HG02884 (cell line): ENCODE measurements around the gene MAU2.

ENCODE experiments used
- ATAC-seq: cut with Tn5 transposase; IDR thresholded peaks from one replicate; pipeline ENCODE4 v1.9.1; 2021; ENCODE audit warnings: mild to moderate bottlenecking, moderate library complexity; ENCODE audit not compliant: unreplicated experiment

MAU2 gene, protein sequence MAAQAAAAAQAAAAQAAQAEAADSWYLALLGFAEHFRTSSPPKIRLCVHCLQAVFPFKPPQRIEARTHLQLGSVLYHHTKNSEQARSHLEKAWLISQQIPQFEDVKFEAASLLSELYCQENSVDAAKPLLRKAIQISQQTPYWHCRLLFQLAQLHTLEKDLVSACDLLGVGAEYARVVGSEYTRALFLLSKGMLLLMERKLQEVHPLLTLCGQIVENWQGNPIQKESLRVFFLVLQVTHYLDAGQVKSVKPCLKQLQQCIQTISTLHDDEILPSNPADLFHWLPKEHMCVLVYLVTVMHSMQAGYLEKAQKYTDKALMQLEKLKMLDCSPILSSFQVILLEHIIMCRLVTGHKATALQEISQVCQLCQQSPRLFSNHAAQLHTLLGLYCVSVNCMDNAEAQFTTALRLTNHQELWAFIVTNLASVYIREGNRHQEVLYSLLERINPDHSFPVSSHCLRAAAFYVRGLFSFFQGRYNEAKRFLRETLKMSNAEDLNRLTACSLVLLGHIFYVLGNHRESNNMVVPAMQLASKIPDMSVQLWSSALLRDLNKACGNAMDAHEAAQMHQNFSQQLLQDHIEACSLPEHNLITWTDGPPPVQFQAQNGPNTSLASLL

DNA sequence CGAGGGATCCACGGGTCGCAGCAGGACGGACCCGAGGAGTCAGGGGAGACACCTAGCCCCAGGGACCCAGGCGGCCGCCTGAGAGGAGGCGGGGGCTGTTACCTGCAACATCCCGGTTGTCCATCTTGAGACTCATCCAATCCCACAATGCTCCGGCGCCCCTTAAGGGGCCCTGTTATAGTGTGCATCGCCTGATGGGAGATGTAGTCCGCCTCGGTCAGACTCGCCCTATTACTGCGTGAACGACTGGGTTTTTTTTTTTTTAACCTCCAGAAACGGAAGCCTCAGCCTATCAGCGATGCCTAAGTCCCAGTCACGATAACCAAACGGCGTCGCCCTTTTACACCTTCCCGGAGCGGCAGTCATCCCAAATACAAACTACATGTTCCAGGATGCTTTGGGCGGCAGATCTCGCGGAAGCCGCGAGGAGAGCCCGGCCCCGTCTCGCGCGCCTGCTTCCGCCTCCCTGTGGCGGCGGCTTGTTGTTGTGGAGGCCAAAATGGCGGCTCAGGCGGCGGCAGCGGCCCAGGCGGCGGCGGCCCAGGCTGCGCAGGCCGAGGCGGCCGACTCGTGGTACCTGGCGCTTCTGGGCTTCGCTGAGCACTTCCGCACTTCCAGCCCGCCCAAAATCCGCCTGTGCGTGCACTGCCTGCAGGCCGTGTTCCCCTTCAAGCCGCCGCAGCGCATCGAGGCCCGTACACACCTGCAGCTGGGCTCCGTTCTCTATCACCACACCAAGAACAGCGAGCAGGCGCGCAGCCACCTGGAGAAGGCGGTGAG, at the start of gene MAU2, which contains the start of gene SUGP1:
TSS of gene MAU2 (plus strand) at position 469 of the 780 bp plus-strand sequence. CDS start at position 500, 31 bp downstream.
TSS of gene SUGP1 (minus strand) at position 149 of the 780 bp plus-strand sequence. CDS start at position 136, 13 bp downstream.
- peak; percentile 86 for ATAC-seq

- no peak for ATAC-seq
Observed at GRCh38 chr19:19271828-19272599, 48.6 kb upstream of the MAU2 start.

GRCh38 chr19:19274146-19274545, 46.5 kb upstream of the MAU2 start:
- no peak for ATAC-seq

GRCh38 chr19:19274716-19275565, 45.7 kb upstream of the MAU2 start:
- ATAC-seq, result no peak

- ATAC-seq, result no peak
Observed at GRCh38 chr19:19276386-19276785, 44.2 kb upstream of the MAU2 start.

- ATAC-seq, result no peak
Observed at GRCh38 chr19:19276851-19277250, 43.8 kb upstream of the MAU2 start.

DNA sequence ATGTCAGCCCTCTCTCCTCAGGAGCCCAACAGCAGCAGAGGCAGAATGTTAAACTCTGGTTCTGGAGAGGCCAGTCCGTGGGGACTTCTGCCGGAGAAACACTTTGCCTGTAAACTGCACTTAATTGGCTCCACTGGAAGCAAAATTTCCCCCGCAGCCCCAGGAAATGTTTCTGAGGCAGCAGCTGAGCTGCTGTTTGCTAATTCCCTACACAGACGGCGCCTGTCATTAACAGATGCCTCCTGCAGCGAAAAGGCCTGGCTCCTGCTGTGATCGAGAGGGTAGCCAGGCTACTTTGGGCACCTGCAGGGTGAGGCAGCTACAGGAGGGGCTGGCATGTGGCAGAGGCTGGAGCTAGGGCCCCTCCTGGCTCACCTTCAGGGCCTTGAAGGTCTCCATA, 42.3 kb upstream of the MAU2 start:
- ATAC-seq, result no peak

DNA sequence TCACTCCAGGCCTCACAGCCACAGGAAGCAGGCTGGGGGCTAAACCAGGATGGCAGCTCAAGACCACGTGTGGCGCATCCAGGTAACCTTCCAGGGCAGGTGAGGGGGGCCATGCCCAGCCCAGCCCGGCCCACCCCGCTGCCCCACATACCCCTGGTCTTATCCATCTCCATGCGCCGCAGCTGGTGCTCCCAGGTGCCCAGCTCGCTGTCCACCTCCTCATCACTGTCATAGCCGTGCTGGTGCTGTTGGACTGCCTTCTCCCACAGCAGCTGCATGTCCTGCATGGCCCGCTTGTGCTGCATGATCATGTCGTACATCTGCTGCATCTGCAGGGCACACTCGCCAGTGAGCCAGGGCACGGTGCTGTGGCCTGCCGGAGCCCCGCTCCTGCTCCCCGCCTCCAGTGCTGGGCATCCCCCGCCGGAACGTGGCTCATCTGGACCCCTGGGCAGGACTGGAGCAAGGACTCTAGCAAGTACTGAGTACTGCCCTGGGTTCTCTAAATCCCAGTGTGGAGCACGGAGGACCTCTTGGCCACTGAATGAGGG, 41.5 kb upstream of the MAU2 start:
- no peak for ATAC-seq

DNA sequence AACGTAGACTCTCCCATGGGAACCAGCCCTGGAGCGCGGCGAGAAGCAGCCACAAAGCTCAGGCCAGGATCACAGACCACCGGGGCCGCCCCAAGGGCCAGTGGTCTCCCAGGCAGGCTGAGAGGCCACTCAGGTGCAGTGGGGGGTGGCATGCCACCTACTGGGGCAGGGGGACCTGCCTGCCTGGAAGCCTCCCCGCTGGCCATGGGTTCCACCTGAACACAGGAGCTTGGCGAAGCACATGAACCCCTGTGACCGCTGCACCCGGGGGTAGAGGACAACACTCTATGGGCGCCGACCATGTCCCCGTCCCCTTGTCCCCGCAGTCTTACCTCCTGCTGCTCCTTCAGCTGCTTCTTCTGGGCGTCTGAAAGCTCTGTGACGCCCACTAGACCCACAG, 40.8 kb upstream of the MAU2 start:
- ATAC-seq, result no peak

DNA sequence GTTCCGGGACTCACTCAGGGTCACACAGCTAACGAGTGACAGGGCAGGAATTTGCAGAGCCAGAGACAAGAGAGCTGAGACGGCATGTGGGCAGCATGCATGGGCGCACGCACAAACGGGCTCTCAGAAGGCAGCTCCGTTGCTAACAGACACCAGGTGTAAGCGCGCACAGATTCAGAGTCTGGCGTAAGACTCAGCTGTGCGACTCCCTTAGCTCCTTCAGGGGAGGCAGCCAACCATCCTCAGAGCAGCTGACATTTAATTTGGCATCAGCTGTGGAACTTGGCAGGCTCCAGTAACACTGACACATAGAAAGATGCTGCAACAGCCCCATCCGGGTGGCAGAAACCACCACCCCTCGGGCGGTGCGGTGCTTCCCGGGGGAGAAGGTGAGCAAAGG, 40.1 kb upstream of the MAU2 start:
- ATAC-seq, result no peak

DNA sequence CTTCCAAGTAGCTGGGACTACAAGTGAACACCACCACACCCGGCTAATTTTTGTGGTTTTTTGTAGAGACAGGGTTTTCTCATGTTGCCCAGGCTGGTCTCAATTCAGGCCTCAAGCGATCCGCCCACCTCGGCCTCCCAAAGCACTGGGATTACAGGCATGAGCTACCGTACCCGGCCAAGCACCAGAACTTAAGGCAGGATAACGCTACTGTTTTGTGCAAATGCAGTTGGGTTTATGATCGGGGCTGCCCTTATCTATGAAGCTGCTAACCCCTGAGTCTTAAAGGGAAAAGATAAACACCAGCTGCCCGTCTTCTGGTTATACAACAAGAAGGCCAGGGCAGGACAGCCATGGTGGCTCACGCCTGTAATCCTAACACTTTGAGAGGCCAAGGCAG, 34.9 kb upstream of the MAU2 start:
- no peak for ATAC-seq

- no peak for ATAC-seq
Observed at GRCh38 chr19:19292607-19293006, 28.0 kb upstream of the MAU2 start.

DNA sequence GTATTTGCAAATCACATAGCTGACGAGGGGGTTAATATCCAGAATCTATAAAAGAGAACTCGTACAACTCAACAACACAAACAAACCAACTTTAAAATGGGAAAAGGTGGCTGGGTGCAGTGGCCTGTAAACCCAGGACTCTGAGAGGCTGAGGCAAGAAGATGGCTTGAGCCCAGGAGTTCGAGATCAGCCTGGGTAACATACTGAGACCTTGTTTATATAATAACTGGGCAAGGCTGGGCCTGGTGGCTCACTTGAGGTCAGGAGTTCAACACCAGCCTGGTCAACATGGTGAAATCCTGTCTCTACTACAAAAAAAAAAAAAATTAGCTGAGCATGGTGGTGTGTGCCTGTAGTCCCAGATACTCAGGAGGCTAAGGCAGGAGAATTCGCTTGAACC, 25.7 kb upstream of the MAU2 start:
- no peak for ATAC-seq

- ATAC-seq, result no peak
Observed at GRCh38 chr19:19296953-19297689, 23.5 kb upstream of the MAU2 start.

- no peak for ATAC-seq
Observed at GRCh38 chr19:19297759-19298158, 22.9 kb upstream of the MAU2 start.

DNA sequence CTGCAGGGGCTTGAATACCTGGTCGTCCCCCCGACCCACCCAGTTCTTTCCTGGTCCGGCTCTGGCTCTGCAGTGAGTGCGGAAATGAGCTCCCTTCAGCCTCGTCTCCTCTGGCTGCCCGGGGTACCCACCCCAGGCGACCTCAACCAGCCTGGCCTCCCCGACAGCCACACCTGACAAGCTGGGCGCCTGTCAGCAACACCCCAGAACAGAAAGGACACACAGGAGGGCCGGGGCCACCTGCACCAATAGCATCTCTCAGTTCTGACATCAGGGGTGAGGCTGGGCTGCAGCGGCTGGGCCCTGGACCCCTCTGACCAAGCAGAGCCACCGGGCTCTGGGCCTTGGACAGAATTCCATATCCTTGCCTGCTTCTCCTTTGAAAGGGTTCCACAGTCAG, 20.0 kb upstream of the MAU2 start:
- ATAC-seq, result no peak

DNA sequence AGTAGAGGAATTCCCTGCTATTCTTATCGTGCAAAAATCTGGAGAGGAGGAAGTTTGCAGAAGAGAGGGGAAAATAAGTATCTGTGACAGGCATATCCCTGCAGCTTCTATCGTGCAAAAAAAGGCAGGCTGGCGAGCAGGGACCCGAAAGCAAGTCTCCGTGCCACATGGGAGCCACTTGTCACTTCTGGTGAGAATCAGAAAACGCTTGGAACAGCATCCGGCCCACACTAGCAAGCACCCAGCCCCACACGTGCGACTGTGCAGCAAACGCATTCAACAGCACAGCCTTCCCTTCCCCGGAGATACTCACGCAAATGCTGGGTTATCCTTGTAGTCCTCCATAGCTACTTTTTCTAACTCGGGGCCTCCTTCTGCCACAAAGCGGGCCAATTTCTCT, 17.2 kb upstream of the MAU2 start:
- no peak for ATAC-seq

DNA sequence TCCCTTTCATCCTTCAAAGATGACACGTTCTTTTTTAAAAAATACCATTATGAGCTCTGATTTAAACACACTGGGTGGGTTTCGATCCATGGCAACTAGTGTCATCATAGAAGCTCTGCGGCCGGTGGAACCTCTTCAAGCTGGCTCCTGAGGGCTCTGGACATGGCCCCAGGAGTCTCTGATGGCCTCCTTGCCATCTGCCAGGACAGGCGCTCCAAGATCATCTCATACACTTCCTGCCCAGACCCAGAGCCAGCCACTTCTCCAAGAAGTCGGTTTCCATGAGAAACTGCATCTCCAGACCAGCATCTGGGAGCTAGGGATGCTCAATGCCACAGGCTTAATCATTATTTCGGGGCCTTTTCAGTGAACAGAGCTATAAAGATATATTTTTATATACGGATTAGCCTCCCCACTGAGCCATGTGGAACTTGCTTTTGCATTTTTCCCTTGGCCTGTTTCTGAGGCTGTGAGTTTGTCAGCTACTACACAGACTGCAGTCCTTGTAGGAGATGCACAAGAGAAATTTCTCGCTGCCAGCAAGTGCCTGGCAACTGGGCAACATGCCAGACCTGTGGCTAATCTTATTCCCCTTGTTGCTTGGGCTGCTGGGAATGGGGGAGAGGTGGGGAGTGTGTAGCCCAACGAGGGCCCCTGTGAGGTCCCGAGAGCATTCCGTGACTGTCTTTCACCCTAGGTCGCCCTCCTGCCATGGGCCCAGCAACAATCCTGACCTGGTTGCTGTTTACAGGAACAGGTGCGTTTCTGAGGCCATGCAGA, 16.3 kb upstream of the MAU2 start:
- ATAC-seq, result no peak
